Natural killer cell (primary cell): ENCODE measurements around the gene OXGR1. TPM values are rescaled to one million over a fixed set of nuclear protein-coding genes. Genes with fewer than 3 reads are reported as not detected.
A peak's percentile ranks its signal among the peaks of the same experiment; 100 is the strongest.
"Not testable (repeated sequence)": the region's sequence is repeated elsewhere in the genome, so short reads cannot be mapped to it uniquely, and the experiment has no call there.

Source experiments
- ATAC-seq, 3 donors: fragments of 150-1000 bp in 2 of 3; fragments of 200-7000 bp in 1 of 3; cut with Tn5 transposase; 1 replicate in 1 of 3; 2 replicates in 2 of 3; pipeline ENCODE4 v1.10.0; 2021; ENCODE audit warnings: mild to moderate bottlenecking in 2 of 3, moderate library complexity in 2 of 3
- DNase-seq, 2 donors: peaks; one replicate each; pipeline versions ENCODE4 v3.0.0 to v3.0.0-alpha.2; 2013 to 2021; ENCODE audit warnings: mixed read lengths in 1 of 2
- H3K27ac ChIP-seq: one replicate; pipeline ENCODE4 v1.5.1; 2013; ENCODE audit warnings: mild to moderate bottlenecking, low read length
- H3K27me3 ChIP-seq: one replicate; pipeline ENCODE4 v1.6.1; 2013; ENCODE audit warnings: low read length; ENCODE audit not compliant: control insufficient read depth, insufficient read depth
- H3K36me3 ChIP-seq: one replicate; pipeline ENCODE4 v1.6.1; 2013; ENCODE audit warnings: low read length; ENCODE audit not compliant: control insufficient read depth, insufficient read depth
- H3K4me1 ChIP-seq: one replicate; pipeline ENCODE4 v1.6.1; 2013; ENCODE audit warnings: low read length; ENCODE audit not compliant: control insufficient read depth, insufficient read depth
- H3K4me3 ChIP-seq: one replicate; pipeline ENCODE4 v1.5.1; 2013; ENCODE audit warnings: low read length
- H3K9me3 ChIP-seq: one replicate; pipeline ENCODE4 v1.6.1; 2013; ENCODE audit warnings: low read length; ENCODE audit not compliant: control insufficient read depth, insufficient read depth
- H3K27ac Mint-ChIP-seq, 2 donors: one replicate each; pipeline ENCODE4 v1.8.0; 2022; ENCODE audit warnings: mild to moderate bottlenecking in 2 of 2, mixed read lengths in 2 of 2, moderate library complexity in 1 of 2
- H3K27me3 Mint-ChIP-seq, 2 donors: one replicate each; pipeline ENCODE4 v1.8.0; 2022; ENCODE audit warnings: low read depth in 2 of 2, mixed read lengths in 2 of 2
- H3K36me3 Mint-ChIP-seq: one replicate; pipeline ENCODE4 v1.8.0; 2022; ENCODE audit warnings: mixed read lengths
- H3K4me1 Mint-ChIP-seq, 2 donors: one replicate each; pipeline ENCODE4 v1.8.0; 2022; ENCODE audit warnings: mixed read lengths in 2 of 2
- H3K4me3 Mint-ChIP-seq: one replicate; pipeline ENCODE4 v1.8.0; 2022; ENCODE audit warnings: mild to moderate bottlenecking, moderate library complexity, mixed read lengths
- H3K9me3 Mint-ChIP-seq, 2 donors: one replicate each; pipeline ENCODE4 v1.8.0; 2022; ENCODE audit warnings: mixed read lengths in 2 of 2
- WGBS: methylation state at CpG from one replicate; pipeline ENCODE4 v1.1.7; 2013; ENCODE audit warnings: missing lambda C conversion rate; ENCODE audit not compliant: insufficient coverage; 5-methylcytosine and 5-hydroxymethylcytosine counted together
- intact Hi-C: fragments of 100-400 bp; cut with micrococcal nuclease; formaldehyde crosslinking; loops from one replicate; pipeline ENCODE4 v1.14.2; 2022
- total RNA-seq, 4 donors: library from RNA; stranded (reverse); fragments of 120-200 nt in 1 of 4; gene quantifications; one replicate each; pipeline versions ENCODE4 v1.2.3 to v1.2.4, GENCODE V29; 2013 to 2022
- TF ChIP-seq, protein P1 (sequence below): fragments of 200-600 bp; IDR thresholded peaks from one replicate; pipeline ENCODE4 v1.8.0; 2022; ENCODE audit warnings: antibody characterized with exemption

OXGR1 gene
- total RNA-seq, 3 donors from 2014 or later (not counting 1 experiment from before 2014, with no cell fraction given) = not detected

DNA sequence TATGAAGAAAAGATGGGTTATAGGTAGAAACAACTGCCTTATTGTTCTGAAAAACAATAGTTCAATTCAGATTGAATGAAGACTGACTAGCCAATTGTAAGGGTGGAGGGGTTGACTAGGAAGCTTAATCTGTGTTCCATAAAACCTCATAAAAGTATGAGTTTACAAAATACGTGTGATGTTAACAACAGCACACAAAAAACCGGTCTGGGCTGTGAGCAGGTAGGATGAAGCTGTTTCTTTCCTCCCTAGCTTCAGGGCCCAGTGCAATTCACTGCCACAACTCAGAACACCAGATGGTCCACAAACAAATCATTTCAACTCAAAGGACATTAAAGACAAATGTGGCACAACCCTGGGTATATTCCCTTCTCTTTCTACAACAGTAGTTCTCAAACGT lies 3.2 kb downstream of the OXGR1 start:
- Mint-ChIP-seq H3K27me3 (peaks cover 22 to 29% of the 10 kb centered on the region in 2 donors), H3K36me3 (no peaks in the 10 kb centered on the region), H3K4me3 (no peak overlapping the region), H3K9me3 (peaks cover 0 to 6% of the 10 kb centered on the region in 2 donors), H3K27ac (no peak overlapping the region), H3K4me1 (no peaks in the 10 kb centered on the region)
- TF ChIP-seq, protein P1, sequence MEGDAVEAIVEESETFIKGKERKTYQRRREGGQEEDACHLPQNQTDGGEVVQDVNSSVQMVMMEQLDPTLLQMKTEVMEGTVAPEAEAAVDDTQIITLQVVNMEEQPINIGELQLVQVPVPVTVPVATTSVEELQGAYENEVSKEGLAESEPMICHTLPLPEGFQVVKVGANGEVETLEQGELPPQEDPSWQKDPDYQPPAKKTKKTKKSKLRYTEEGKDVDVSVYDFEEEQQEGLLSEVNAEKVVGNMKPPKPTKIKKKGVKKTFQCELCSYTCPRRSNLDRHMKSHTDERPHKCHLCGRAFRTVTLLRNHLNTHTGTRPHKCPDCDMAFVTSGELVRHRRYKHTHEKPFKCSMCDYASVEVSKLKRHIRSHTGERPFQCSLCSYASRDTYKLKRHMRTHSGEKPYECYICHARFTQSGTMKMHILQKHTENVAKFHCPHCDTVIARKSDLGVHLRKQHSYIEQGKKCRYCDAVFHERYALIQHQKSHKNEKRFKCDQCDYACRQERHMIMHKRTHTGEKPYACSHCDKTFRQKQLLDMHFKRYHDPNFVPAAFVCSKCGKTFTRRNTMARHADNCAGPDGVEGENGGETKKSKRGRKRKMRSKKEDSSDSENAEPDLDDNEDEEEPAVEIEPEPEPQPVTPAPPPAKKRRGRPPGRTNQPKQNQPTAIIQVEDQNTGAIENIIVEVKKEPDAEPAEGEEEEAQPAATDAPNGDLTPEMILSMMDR = no peak
- Histone ChIP-seq H3K27me3 (peaks cover 8% of the 10 kb centered on the region), H3K4me3 (no peak overlapping the region), H3K9me3 (no peaks in the 10 kb centered on the region), H3K27ac (no peak overlapping the region), H3K36me3 (no peaks in the 10 kb centered on the region), H3K4me1 (peaks cover 4% of the 10 kb centered on the region)
- ATAC-seq (no peak), DNase-seq (no peak)
- intact Hi-C loops = no loop called here
- WGBS = 69% methylated on average over 3 of the region's 3 CpGs

DNA sequence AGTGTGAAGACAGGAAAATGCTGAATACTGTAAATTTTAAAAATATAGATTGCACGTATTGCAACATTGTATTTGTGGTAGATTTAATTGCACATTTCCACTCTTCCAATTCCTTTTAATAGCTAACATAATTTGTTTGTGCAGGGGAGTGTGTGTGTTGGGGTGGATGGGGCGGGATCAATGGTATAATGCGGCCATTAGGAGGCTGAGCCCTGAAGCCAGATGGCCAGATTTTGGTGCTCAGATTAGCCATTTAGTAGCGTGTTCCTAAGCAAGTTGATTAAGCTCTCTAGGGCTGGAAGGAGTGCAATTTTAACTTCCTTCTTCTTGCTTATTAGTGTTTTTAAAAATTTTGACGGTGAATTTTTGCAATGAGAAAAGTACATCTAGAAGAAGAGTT lies 5.8 kb downstream of the OXGR1 start:
- H3K36me3 ChIP-seq = no peaks in the 10 kb centered on the region
- H3K27me3 ChIP-seq = no peaks in the 10 kb centered on the region
- TF ChIP-seq, protein P1 = no peak
- intact Hi-C loops = no loop called here
- peaks cover 10% of the 10 kb centered on the region in 2 donors for H3K27me3 Mint-ChIP-seq
- H3K4me1 ChIP-seq = no peaks in the 10 kb centered on the region
- peaks cover 0 to 4% of the 10 kb centered on the region in 2 donors for H3K9me3 Mint-ChIP-seq
- no peak overlapping the region for H3K4me3 Mint-ChIP-seq
- no peaks in the 10 kb centered on the region for H3K36me3 Mint-ChIP-seq
- DNase-seq (no peak), ATAC-seq (no peak)
- H3K4me3 ChIP-seq = no peak overlapping the region
- H3K27ac Mint-ChIP-seq = no peak overlapping the region
- 87% methylated on average over 4 of the region's 5 CpGs for whole genome bisulfite sequencing
- no peaks in the 10 kb centered on the region for H3K4me1 Mint-ChIP-seq
- H3K27ac ChIP-seq = no peak overlapping the region
- H3K9me3 ChIP-seq = no peaks in the 10 kb centered on the region

DNA sequence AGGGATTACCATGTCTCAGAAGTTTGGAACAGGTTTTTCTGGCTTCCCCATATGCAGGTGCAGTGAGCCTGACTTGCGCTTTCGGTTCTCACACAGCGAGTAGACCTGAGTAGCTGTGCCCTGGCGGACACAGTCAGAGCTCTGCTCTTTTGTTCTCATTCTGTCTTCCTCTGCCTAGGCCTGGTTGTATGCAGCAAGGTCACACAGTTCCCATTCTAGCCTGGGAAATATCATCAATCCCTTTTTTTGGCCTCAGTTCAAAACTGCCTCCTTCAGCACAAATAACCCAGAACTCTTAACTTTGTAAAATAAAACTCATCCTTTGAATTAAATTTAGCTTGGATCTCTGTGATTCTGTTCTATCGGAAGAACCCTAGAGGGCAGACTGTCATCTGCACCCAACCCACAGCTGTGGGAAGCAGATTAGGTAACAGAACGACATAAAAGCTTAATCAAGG lies 10.2 kb downstream of the OXGR1 start:
- WGBS = 60% methylated on average over 6 of the region's 6 CpGs
- no peaks in the 10 kb centered on the region for H3K27me3 Mint-ChIP-seq
- Histone ChIP-seq H3K27me3 (no peaks in the 10 kb centered on the region), H3K27ac (no peak overlapping the region), H3K36me3 (no peaks in the 10 kb centered on the region), H3K4me1 (no peaks in the 10 kb centered on the region), H3K4me3 (no peak overlapping the region), H3K9me3 (no peaks in the 10 kb centered on the region)
- ATAC-seq (peak in 1 of 3 donors; percentile 40), DNase-seq (peak in 1 of 2 donors; percentile 9)
- peaks cover 3 to 6% of the 10 kb centered on the region in 2 donors for H3K9me3 Mint-ChIP-seq
- H3K36me3 Mint-ChIP-seq = peaks cover under 1% of the 10 kb centered on the region
- H3K4me3 Mint-ChIP-seq = no peak overlapping the region
- H3K4me1 Mint-ChIP-seq = no peaks in the 10 kb centered on the region
- H3K27ac Mint-ChIP-seq = no peak overlapping the region
- intact Hi-C loops = no loop called here
- TF ChIP-seq, protein P1 = no peak

DNA sequence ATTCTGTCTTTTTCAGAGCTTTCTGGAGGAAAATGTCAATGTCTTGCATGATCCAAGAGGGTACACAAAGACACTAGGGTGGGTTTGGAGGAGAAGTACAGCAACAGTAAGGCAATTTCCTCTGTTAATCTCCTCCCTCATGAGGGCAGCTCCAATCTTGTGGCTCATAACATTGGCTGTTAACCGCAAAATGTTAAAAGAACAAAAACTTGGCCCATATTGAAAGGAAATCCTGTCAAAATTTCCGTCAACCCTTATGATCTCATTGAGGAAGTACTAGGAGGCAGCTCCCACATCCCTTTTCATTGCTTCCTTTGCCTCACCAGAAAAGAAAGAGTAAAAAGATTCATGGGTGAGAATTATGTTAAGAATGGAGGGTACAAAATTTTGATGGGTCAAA lies 11.6 kb downstream of the OXGR1 start:
- H3K9me3 Mint-ChIP-seq = peaks cover 6 to 7% of the 10 kb centered on the region in 2 donors
- TF ChIP-seq, protein P1 = no peak
- Histone ChIP-seq H3K36me3 (no peaks in the 10 kb centered on the region), H3K27me3 (no peaks in the 10 kb centered on the region), H3K4me3 (no peak overlapping the region), H3K27ac (no peak overlapping the region), H3K9me3 (no peaks in the 10 kb centered on the region), H3K4me1 (no peaks in the 10 kb centered on the region)
- intact Hi-C loops = no loop called here
- no peaks in the 10 kb centered on the region for H3K27me3 Mint-ChIP-seq
- H3K4me3 Mint-ChIP-seq = no peak overlapping the region
- 17% methylated on average over 2 of the region's 2 CpGs for WGBS
- ATAC-seq (no peak), DNase-seq (no peak)
- no peaks in the 10 kb centered on the region for H3K4me1 Mint-ChIP-seq
- H3K36me3 Mint-ChIP-seq = peaks cover 10% of the 10 kb centered on the region
- no peak overlapping the region for H3K27ac Mint-ChIP-seq

DNA sequence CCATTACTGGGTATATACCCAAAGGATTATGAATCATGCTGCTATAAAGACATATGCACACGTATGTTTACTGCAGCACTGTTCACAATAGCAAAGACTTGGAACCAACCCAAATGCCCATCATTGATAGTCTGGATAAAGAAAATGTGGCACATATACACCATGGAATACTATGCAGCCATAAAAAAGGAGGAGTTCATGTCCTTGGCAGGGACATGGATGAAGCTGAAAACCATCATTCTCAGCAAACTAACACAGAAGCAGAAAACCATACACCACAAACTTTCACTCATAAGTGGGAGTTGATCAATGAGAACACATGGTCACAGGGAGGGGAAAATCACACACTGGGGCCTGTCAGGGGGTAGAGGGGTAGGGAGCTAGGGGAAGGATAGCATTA lies 14.4 kb downstream of the OXGR1 start:
- H3K27me3 ChIP-seq, H3K27ac Mint-ChIP-seq, H3K4me3 ChIP-seq, intact Hi-C loops, H3K27ac ChIP-seq, H3K4me1 ChIP-seq, H3K9me3 ChIP-seq, H3K4me1 Mint-ChIP-seq, ATAC-seq, H3K4me3 Mint-ChIP-seq, H3K36me3 ChIP-seq, DNase-seq, H3K27me3 Mint-ChIP-seq: not testable (repeated sequence)
- H3K9me3 Mint-ChIP-seq = peaks cover 12 to 13% of the 10 kb centered on the region in 2 donors
- H3K36me3 Mint-ChIP-seq = peaks cover 18% of the 10 kb centered on the region
- 100% methylated on average over 1 of the region's 1 CpG for WGBS
